Glutamatergic neuron (in vitro differentiated cells): ENCODE measurements around the gene RP9. TPM values are rescaled to one million over a fixed set of nuclear protein-coding genes. Genes with fewer than 3 reads are reported as not detected.

Experiments used
- DNase-seq: peaks from one replicate; pipeline ENCODE4 v3.0.0; 2022
- H3K27ac Mint-ChIP-seq: one replicate; pipeline ENCODE4 v1.8.0; 2020; ENCODE audit warnings: mild to moderate bottlenecking, mixed read lengths, inconsistent platforms; ENCODE audit not compliant: unreplicated experiment
- H3K27me3 Mint-ChIP-seq: one replicate; pipeline ENCODE4 v1.8.0; 2020; ENCODE audit warnings: mild to moderate bottlenecking, moderate library complexity, mixed read lengths, inconsistent platforms; ENCODE audit not compliant: unreplicated experiment
- H3K36me3 Mint-ChIP-seq: one replicate; pipeline ENCODE4 v1.8.0; 2020; ENCODE audit warnings: mild to moderate bottlenecking, mixed read lengths, inconsistent platforms; ENCODE audit not compliant: unreplicated experiment
- H3K4me1 Mint-ChIP-seq: one replicate; pipeline ENCODE4 v1.8.0; 2020; ENCODE audit warnings: mild to moderate bottlenecking, low read depth, mixed read lengths, inconsistent platforms; ENCODE audit not compliant: unreplicated experiment
- H3K4me3 Mint-ChIP-seq: one replicate; pipeline ENCODE4 v1.8.0; 2020; ENCODE audit warnings: mild to moderate bottlenecking, mixed read lengths, inconsistent platforms; ENCODE audit not compliant: unreplicated experiment
- H3K9me3 Mint-ChIP-seq: one replicate; pipeline ENCODE4 v1.8.0; 2020; ENCODE audit warnings: mild to moderate bottlenecking, moderate library complexity, mixed read lengths, inconsistent platforms; ENCODE audit not compliant: unreplicated experiment
- total RNA-seq: library from RNA; stranded (reverse); fragmentation: NEBNext Ultra II Directional; extraction: Animal tissue kit (Norgen Biotek cat#: 25700); gene quantifications from one replicate; pipeline ENCODE4 v1.2.1, GENCODE V29; 2021; ENCODE audit not compliant: unreplicated experiment
- TF ChIP-seq, protein P1 (sequence below): fragments of 200-600 bp; sonication (generic); IDR thresholded peaks from one replicate; pipeline ENCODE4 v1.5.0; 2021; ENCODE audit not compliant: partially characterized antibody, unreplicated experiment

RP9 gene
- total RNA-seq, 1 donor from 2014 or later, result 26.4 TPM

GRCh38 chr7:33152087-33152486 lies 42.9 kb upstream of the RP9 start:
- Mint-ChIP-seq H3K4me1 (no peaks in the 10 kb centered on the region), H3K27me3 (no peaks in the 10 kb centered on the region), H3K27ac (no peak overlapping the region), H3K36me3 (no peaks in the 10 kb centered on the region), H3K9me3 (no peaks in the 10 kb centered on the region), H3K4me3 (no peak overlapping the region)
- TF ChIP-seq, protein P1, sequence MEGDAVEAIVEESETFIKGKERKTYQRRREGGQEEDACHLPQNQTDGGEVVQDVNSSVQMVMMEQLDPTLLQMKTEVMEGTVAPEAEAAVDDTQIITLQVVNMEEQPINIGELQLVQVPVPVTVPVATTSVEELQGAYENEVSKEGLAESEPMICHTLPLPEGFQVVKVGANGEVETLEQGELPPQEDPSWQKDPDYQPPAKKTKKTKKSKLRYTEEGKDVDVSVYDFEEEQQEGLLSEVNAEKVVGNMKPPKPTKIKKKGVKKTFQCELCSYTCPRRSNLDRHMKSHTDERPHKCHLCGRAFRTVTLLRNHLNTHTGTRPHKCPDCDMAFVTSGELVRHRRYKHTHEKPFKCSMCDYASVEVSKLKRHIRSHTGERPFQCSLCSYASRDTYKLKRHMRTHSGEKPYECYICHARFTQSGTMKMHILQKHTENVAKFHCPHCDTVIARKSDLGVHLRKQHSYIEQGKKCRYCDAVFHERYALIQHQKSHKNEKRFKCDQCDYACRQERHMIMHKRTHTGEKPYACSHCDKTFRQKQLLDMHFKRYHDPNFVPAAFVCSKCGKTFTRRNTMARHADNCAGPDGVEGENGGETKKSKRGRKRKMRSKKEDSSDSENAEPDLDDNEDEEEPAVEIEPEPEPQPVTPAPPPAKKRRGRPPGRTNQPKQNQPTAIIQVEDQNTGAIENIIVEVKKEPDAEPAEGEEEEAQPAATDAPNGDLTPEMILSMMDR, result no peak
- DNase-seq, result no peak

- Mint-ChIP-seq H3K4me1 (no peaks in the 10 kb centered on the region), H3K36me3 (peaks cover 5% of the 10 kb centered on the region), H3K27ac (no peak overlapping the region), H3K9me3 (no peaks in the 10 kb centered on the region), H3K4me3 (no peak overlapping the region), H3K27me3 (no peaks in the 10 kb centered on the region)
- no peak for DNase-seq
- TF ChIP-seq, protein P1, result no peak
Observed at GRCh38 chr7:33145156-33145555, 36.0 kb upstream of the RP9 start.

- Mint-ChIP-seq H3K4me1 (no peaks in the 10 kb centered on the region), H3K9me3 (no peaks in the 10 kb centered on the region), H3K27ac (no peak overlapping the region), H3K27me3 (no peaks in the 10 kb centered on the region), H3K4me3 (no peak overlapping the region), H3K36me3 (peaks cover 5% of the 10 kb centered on the region)
- TF ChIP-seq, protein P1, result no peak
- no peak for DNase-seq
Observed at GRCh38 chr7:33143996-33144718, 35.0 kb upstream of the RP9 start.

DNA sequence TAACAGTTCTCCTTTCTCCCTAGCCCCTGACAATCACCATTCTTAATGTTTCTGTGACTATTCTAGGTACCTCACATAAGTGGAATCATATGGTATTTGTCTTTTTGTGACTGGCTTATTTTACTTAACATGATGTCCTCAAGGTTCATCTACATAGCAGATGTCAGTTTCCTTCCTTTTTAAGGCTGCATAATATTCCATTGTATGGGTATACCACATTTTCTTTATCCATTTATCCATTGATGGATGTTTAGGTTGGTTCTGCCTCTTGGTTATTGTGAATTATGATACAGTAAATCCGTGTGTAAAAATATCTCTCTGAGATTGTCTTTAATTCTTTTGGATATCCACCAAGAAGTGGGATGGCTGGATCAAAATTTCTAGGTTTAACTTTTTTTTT lies 33.4 kb upstream of the RP9 start:
- no peaks in the 10 kb centered on the region for H3K4me1 Mint-ChIP-seq
- no peak overlapping the region for H3K27ac Mint-ChIP-seq
- H3K9me3 Mint-ChIP-seq, result no peaks in the 10 kb centered on the region
- DNase-seq, result no peak
- TF ChIP-seq, protein P1, result no peak
- no peaks in the 10 kb centered on the region for H3K27me3 Mint-ChIP-seq
- H3K36me3 Mint-ChIP-seq, result peaks cover 5% of the 10 kb centered on the region
- H3K4me3 Mint-ChIP-seq, result no peak overlapping the region

GRCh38 chr7:33137103-33137502 lies 27.9 kb upstream of the RP9 start:
- Mint-ChIP-seq H3K9me3 (no peaks in the 10 kb centered on the region), H3K36me3 (no peaks in the 10 kb centered on the region), H3K4me3 (no peak overlapping the region), H3K4me1 (no peaks in the 10 kb centered on the region), H3K27ac (no peak overlapping the region), H3K27me3 (no peaks in the 10 kb centered on the region)
- TF ChIP-seq, protein P1, result no peak
- no peak for DNase-seq
